ENCODE measurements around the gene NINJ2. TPM values are rescaled to one million over a fixed set of nuclear protein-coding genes. Genes with fewer than 3 reads are reported as not detected.
"Not testable (repeated sequence)": the region's sequence is repeated elsewhere in the genome, so short reads cannot be mapped to it uniquely, and the experiment has no call there.

The NINJ2 gene
- polyA plus RNA-seq, 2 of the 4 experiments (the other 2 are of a cell fraction) = 0.76 to 1.2 TPM

DNA sequence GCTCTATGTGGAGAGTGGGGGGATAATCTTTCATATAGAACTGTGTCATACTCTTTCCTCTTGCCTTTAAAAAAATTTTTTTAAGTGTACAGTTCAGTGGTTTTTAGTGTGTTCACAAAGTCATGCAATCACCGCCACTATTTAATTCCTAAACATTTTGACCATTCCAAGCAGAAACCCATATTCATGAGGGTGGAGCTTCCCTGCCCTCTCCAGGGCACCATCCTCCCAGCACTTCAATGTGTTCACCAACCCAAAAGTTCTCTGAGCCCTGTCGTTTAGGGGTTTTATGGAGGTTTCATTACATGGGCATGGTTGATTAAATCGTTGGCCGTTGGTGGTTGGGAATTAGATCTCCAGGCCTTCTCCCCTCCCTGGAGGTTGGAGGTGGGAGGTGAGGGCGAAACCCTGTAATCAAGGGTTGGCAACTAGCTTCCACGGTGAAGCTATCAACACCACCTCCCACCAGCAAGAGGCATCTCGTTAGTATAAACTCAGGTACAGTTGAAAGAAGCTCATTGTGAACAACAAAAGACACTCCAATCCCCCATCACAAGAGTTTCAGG, 46.3 kb upstream of the NINJ2 start (continued):
- TF ChIP-seq JUN (IDR thresholded peaks at IDR 0.05) (no peak), FOXS1 (CRISPR knock-in tag; IDR thresholded peaks at IDR 0.05) (no peak), ZSCAN20 (CRISPR knock-in tag; IDR thresholded peaks at IDR 0.05) (no peak)
- TF ChIP-seq, protein P1, sequence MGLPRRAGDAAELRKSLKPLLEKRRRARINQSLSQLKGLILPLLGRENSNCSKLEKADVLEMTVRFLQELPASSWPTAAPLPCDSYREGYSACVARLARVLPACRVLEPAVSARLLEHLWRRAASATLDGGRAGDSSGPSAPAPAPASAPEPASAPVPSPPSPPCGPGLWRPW (IDR thresholded peaks at IDR 0.05) = no peak

DNA sequence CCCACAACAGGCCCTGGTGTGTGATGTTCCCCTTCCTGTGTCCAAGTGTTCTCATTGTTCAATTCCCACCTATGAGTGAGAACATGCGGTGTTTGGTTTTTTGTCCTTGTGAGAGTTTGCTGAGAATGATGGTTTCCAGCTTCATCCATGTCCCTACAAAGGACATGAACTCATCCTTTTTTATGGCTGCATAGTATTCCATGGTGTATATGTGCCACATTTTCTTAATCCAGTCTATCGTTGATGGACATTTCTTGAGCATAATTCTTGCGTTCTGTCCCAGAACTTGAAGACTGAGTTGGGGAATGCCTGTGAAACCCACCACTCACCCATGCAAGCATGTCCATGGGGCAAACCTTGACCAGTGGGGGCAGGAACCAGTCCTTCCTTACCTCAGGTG, 44.8 kb upstream of the NINJ2 start:
- 64% methylated on average over 3 of the region's 3 CpGs for WGBS (ENCODE audit: missing lambda C conversion rate)
- ATAC-seq; H3K4me1 ChIP-seq; H3K4me3 ChIP-seq; H3K9me3 ChIP-seq; FAIRE-seq; H3K27ac ChIP-seq; POLR2A ChIA-PET; CTCF ChIA-PET; H3K4me2 ChIP-seq; DNase-seq (ENCODE audit: low read depth in 1 of 2, low spot score in 1 of 2): not testable (repeated sequence)

DNA sequence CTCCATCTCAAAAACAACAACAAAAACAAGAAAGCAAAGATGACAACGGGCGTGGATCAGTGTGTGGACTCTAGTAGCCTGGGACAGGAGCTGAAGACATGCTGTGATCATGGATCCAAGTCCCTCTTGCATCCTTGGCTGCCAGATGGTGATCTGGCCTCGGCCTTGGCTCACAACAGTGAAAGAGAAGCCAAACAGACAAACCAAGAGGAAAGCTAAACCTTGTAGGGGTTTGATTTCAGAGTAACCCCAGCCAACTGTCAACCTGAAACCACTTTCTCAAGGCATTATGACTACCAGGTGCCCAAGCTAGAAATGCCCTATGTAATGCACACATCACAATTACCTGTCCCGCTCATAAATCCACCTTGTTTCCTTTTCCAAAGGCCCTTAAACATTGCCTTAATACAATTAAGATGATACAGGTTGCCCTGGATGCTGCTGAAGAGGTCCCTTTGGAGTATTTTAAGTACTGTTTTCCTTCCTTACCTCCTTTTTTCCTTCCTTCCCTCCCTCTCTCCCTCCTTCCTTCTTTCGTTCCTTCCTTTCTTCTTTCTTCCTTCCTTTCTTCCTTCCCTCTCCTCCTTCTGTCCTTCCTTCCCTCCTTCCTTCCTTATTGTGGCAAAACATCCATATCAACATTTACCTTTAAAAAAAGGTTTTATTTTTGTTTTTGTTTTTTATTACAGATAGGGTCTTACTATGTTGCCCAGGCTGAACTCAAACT, 41.4 kb upstream of the NINJ2 start:
- DNase-seq (ENCODE audit: low read depth in 1 of 2, low spot score in 1 of 2) (no peak), ATAC-seq (no peak), FAIRE-seq (no peak)
- Histone ChIP-seq H3K9me3 (no peaks in the 10 kb centered on the region), H3K4me3 (no peak overlapping the region), H3K27ac (no peak overlapping the region), H3K4me2 (no peak overlapping the region), H3K4me1 (no peaks in the 10 kb centered on the region)
- 79% methylated on average over 5 of the region's 5 CpGs for WGBS (ENCODE audit: missing lambda C conversion rate)
- no peak for TF ChIP-seq EHMT2 (IDR thresholded peaks at IDR 0.05; ENCODE audit: low read depth)
- TF ChIP-seq RARB (CRISPR knock-in tag; IDR thresholded peaks at IDR 0.05) = no peak
- no peak for TF ChIP-seq KDM1A (IDR thresholded peaks at IDR 0.05; ENCODE audit: low read depth)
- TF ChIP-seq MAZ (IDR thresholded peaks at IDR 0.05; ENCODE audit: borderline replicate concordance, low read depth, low read length) = no peak
- TF ChIP-seq EHF (CRISPR knock-in tag; IDR thresholded peaks at IDR 0.05) = no peak
- TF ChIP-seq SREBF2 (IDR thresholded peaks at IDR 0.05) = no peak
- no peak for TF ChIP-seq KDM5A (IDR thresholded peaks at IDR 0.05)
- no peak for TF ChIP-seq CHD2 (IDR thresholded peaks at IDR 0.05; ENCODE audit: low read length, partially characterized antibody)
- TF ChIP-seq RAD21 (conservative IDR thresholded peaks at IDR 0.05 in 1 of 2, IDR thresholded peaks at IDR 0.05 in 1 of 2) = no peak
- TF ChIP-seq FOSB (CRISPR knock-in tag; IDR thresholded peaks at IDR 0.05) = no peak
- no peak for TF ChIP-seq POLR2A (IDR thresholded peaks at IDR 0.05; ENCODE audit: low read length)
- ChIA-PET CTCF (interaction anchor here (1.1 kb wide), 1 partner anchor 47 kb away, joined by 3 read pairs; no protein-coding TSS in a partner anchor), POLR2A (no interaction called here)

DNA sequence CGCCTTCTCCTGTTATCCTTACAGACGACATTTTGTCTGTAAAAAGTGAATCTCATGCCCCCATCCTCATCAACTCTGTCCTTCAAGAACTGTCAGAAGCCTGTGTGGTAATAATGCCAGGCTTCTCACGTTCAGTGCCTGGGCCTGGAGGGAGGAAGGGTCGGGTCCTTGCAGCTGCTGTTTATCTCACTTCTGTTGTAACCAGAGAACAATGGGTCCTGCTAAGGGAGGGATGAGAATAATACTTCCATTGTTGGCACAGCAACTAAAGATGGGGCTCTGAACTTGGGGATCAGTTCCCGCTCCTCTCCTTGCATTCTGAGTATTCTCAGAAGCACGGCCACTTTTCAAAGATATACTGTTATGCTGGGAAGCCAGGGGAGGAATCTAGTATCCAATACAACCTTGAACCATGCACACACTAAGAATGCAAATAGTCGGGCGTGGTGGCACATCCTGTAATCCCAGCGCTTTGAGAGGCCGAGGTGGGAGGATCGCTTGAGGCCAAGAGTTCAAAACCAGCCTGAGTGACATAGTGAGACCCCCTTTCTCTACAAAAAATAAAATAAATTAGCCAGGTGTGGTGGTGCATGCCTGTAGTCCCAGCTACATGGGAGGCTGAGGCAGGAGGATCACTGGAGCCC, 38.8 kb upstream of the NINJ2 start:
- Histone ChIP-seq H3K9me3 (peaks cover 19% of the 10 kb centered on the region), H3K4me2 (no peak overlapping the region), H3K27ac (no peak overlapping the region), H3K4me1 (no peaks in the 10 kb centered on the region), H3K4me3 (no peak overlapping the region)
- no peak for FAIRE-seq
- ChIA-PET CTCF (no interaction called here), POLR2A (no interaction called here)
- no peak for ATAC-seq
- TF ChIP-seq, protein P2, sequence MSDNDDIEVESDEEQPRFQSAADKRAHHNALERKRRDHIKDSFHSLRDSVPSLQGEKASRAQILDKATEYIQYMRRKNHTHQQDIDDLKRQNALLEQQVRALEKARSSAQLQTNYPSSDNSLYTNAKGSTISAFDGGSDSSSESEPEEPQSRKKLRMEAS (IDR thresholded peaks at IDR 0.05) = no peak
- TF ChIP-seq ZFP36 (IDR thresholded peaks at IDR 0.05; ENCODE audit: borderline replicate concordance, partially characterized antibody) (no peak), FOSB (CRISPR knock-in tag; IDR thresholded peaks at IDR 0.05) (no peak), CBX2 (IDR thresholded peaks at IDR 0.05; ENCODE audit: borderline replicate concordance, low read depth) (no peak), KDM1A (IDR thresholded peaks at IDR 0.05; ENCODE audit: low read depth) (no peak), NFE2L2 (conservative IDR thresholded peaks at IDR 0.05; ENCODE audit: low read length) (no peak), MAZ (IDR thresholded peaks at IDR 0.05; ENCODE audit: borderline replicate concordance, low read depth, low read length) (no peak), JUNB (IDR thresholded peaks at IDR 0.05) (no peak), CHD4 (IDR thresholded peaks at IDR 0.05; ENCODE audit: borderline replicate concordance) (no peak)
- TF ChIP-seq, protein P3, sequence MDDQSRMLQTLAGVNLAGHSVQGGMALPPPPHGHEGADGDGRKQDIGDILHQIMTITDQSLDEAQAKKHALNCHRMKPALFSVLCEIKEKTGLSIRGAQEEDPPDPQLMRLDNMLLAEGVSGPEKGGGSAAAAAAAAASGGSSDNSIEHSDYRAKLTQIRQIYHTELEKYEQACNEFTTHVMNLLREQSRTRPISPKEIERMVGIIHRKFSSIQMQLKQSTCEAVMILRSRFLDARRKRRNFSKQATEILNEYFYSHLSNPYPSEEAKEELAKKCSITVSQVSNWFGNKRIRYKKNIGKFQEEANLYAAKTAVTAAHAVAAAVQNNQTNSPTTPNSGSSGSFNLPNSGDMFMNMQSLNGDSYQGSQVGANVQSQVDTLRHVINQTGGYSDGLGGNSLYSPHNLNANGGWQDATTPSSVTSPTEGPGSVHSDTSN (IDR thresholded peaks at IDR 0.05) = no peak
- TF ChIP-seq, protein P4, sequence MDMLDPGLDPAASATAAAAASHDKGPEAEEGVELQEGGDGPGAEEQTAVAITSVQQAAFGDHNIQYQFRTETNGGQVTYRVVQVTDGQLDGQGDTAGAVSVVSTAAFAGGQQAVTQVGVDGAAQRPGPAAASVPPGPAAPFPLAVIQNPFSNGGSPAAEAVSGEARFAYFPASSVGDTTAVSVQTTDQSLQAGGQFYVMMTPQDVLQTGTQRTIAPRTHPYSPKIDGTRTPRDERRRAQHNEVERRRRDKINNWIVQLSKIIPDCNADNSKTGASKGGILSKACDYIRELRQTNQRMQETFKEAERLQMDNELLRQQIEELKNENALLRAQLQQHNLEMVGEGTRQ (IDR thresholded peaks at IDR 0.05) = no peak
- TF ChIP-seq, protein P1 (IDR thresholded peaks at IDR 0.05) = no peak
- no peak for DNase-seq (ENCODE audit: low read depth in 1 of 2, low spot score in 1 of 2)
- 77% methylated on average over 11 of the region's 11 CpGs for WGBS (ENCODE audit: missing lambda C conversion rate)

All from A549 (cell line).